HG03521 (cell line): ENCODE data around the gene UBA1.

Experiments used
- ATAC-seq: cut with Tn5 transposase; IDR thresholded peaks from one replicate; pipeline ENCODE4 v1.9.1; 2021; ENCODE audit warnings: mild to moderate bottlenecking, moderate library complexity; ENCODE audit not compliant: unreplicated experiment

The UBA1 gene

DNA sequence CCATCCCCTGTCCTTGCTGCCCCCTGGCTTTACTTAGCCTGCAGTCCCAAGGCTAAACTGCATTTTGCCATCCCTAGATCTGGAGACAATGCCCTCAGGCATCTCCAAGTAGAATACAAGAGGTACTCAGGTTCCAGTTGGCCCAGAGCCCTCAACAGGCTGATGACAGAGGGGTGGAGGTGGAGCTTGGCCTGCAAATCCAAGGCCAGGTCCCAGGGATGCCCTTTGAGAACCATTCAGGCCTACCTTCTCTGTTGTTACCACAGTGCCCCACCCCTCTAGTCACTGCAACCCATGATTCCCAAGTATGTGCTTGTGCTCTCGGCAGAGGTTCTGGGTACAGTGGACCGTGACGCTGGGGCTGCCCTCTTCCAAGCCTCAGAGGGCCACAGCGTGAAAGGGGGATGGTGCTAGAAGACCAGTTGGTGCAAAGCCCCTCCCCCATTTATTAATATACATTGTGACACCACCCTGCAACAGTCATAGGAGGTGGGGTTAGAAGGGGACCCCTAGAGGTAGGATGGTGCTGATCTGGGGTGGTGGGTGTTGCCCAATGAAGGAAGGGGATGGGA is 6.4 kb upstream of the UBA1 start:
- ATAC-seq, result no peak

- no peak for ATAC-seq
Measured at GRCh38 chrX:47189906-47190305, 3.7 kb upstream of the UBA1 start.

DNA sequence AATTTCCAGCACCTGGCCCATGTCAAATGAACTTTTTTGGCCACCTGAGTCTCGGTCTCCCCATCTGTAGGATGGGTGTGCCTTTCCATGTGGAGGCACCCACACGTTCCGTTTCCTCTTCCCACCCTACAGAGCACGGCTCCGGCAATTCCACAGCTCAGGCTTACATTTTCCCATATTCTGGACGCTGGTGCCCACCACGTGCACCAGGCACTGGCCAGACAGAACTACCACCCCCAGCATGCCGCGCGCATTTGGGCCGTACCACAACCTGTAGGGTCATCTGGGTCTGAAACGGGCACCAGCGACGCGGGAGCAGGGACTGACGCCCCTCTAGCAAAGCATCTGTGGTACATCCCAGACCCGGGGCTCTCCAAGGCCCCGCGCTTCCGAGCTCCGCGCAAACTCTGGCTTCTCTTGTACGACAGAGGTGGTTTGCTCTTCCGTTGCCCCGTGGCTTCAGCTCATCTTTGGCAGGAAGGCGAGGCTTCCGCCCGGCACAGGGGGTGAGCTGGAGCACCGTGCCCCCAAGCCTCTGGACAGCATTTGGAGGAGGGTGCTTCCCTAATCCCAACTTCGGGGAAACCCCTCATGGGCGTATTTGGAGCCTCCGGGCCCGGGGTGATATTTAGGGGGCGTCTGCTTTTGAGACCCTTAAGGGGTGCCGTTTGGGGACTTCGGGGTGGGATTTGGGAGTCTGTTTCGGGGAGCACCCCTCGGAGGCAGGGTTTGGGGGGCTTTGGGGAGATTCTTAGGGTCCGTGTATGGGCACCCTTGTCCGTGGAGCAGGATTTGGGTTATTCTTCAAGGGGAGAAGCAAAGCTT is 3.0 kb upstream of the UBA1 start:
- ATAC-seq, result peak; percentile 65

DNA sequence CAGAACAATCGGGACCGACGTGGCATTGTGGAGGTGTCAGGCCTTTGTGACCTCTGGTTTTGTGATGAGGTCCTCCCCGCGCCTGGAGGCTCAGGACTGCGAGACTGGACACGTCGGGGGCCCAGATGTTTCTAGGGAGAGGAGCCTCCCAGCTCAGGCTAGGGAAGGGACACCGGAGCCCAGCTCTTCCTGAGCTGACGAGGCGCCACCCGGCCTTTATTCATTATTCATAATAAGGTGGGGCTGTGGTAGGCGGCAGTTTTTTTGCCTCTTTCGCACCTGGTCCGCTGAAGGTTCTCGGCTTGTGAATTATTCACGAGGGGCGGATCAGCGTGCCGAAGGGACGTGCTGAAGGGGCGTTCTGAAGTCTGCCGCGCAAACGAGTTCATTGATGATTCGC is 2.3 kb upstream of the UBA1 start:
- no peak for ATAC-seq

- no peak for ATAC-seq
Measured at GRCh38 chrX:47191806-47192401, 1.7 kb upstream of the UBA1 start.

DNA sequence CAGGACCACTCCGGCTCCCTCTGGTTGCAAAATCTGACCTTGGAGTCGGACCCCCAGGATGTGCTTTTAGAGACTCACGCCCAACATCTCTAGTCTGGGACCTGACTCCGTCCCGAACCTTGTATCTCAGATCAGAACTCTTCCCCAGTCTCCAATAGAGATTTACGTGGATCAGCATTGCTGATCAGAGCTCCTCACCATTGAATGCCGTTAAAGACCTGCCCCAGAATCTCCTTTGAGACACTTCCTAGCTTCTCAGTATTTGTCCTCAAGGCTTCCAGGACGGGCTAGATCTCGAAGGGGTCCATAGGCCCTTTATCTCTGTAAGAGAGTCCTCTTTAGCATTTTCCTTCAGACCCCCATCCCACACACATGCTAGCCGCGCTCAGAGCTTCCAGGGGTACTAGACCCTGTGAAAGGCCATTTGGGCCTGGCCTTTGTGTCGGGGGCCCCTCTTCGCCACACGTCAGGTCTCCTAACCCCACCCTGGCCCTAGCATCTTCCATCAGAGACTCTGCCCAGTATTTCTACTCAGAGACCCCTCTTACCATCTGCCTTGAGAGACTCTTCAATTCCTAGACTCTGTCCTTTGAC is 662 bp downstream of the UBA1 start:
- ATAC-seq, result no peak

DNA sequence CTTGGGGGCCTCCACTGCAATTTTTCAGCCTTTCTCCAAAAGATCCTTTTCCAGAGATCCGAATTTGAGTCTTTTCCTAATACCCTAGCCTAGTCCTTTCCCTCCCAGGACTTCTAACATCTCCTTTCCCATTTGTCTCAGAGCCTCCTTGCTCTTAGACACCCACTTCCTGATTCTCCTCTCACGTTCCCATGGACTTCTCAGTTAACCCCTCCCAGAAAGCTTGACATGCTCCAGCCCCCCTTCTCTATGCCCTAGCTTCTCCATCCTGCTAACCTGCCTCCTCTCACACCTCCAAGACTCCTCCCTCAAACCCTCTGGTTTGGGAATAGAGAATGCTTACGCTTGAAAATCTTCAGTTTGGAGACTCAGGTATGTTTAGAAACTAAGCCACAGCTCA is 2.5 kb downstream of the UBA1 start:
- no peak for ATAC-seq

- no peak for ATAC-seq
Measured at GRCh38 chrX:47197526-47197925, 3.9 kb downstream of the UBA1 start.

GRCh38 chrX:47198026-47198686 is 4.5 kb downstream of the UBA1 start:
- no peak for ATAC-seq

- ATAC-seq, result no peak
Measured at GRCh38 chrX:47198687-47199080, 5.1 kb downstream of the UBA1 start.

- no peak for ATAC-seq
Measured at GRCh38 chrX:47199286-47199685, 5.7 kb downstream of the UBA1 start.

DNA sequence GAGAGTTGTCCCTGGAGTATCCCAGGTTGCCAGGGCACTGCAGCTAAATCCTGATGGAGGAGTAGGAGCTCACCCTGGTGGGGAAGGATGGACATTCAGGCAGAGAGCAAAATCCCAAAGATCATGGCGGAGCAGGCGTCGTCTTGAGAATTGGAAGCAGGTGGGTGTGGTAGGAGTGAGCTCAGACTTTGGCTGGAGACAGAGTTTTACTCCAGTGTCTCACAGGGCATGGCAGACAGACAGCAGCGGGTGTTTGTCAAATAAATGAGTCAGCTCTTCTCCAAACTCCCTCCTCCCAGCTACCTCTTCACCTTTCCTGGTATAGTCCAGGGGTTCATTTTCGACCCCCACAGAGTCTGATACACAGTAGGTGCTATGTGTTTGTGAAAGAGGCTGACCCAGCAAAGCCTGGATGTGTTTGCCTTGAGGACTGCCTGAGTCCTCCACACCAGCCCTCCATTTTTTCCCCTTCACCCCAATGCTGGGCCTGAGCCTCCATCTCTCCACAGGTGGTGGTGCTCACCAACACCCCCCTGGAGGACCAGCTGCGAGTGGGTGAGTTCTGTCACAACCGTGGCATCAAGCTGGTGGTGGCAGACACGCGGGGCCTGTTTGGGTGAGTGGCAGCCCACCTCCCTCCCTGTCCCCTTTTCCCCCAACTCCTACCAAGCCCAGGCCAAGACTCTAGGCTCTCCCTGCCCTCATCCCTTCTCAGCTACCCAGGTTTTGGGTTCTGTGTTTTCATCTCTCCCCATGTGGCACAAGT is 6.9 kb downstream of the UBA1 start:
- ATAC-seq, result no peak

GRCh38 chrX:47201345-47201944 is 7.8 kb downstream of the UBA1 start:
- no peak for ATAC-seq

DNA sequence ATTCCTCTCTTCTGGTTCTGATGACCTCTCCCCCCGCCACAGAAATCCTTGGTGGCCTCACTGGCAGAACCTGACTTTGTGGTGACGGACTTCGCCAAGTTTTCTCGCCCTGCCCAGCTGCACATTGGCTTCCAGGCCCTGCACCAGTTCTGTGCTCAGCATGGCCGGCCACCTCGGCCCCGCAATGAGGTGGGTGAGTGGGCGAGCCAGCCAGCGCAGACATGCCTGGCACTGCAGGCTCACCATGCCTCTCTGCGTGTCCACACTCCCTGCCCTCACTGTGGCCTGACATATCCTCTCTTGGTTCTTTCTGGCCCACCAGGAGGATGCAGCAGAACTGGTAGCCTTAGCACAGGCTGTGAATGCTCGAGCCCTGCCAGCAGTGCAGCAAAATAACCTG is 8.7 kb downstream of the UBA1 start:
- no peak for ATAC-seq

DNA sequence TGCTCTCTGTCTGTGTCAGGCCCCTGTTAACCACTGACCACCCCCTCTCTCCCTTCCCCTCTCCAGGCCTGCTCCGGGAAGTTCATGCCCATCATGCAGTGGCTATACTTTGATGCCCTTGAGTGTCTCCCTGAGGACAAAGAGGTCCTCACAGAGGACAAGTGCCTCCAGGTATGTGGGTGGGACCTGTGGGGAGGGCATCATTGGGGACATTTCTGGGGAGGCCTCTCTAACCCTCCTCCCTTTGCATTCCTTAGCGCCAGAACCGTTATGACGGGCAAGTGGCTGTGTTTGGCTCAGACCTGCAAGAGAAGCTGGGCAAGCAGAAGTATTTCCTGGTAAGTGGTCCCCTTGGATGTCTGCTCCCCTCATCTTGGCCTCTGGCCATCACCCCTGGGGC is 9.2 kb downstream of the UBA1 start:
- ATAC-seq, result no peak

- ATAC-seq, result no peak
Measured at GRCh38 chrX:47204970-47205369, 11.3 kb downstream of the UBA1 start.

DNA sequence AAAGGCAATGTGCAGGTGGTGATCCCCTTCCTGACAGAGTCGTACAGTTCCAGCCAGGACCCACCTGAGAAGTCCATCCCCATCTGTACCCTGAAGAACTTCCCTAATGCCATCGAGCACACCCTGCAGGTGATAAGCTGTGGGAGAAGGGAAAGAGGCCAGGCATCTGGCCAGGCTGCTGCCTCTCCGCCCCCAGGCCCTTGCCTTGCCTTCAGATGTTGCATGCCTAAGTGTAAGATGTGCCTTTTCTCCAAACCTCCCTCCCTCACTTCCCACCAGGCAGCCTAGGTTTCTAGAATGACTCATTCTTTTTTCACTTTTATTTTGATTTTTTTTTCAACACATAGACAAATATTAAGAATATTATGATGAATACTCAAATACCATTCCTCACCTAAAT is 12.7 kb downstream of the UBA1 start:
- ATAC-seq, result no peak

DNA sequence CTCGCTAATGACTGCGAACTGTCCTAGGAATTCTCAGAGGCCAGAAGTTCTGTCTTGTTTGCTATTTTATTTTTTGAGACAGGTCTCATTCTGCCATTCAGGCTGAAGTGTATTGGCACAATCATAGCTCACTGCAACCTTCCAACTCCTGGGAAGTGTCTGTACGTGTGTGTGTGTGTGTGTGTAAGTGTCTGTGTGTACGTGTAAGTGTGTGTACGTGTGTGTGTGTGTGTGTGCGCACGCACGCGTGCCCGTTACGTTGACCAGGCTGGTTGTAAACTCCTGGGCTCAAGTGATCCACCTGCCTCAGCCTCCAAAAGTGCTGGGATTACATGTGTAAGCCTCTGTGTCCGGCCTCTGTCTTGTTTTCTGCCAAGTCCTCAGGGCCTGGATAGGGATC is 14.5 kb downstream of the UBA1 start:
- ATAC-seq, result no peak

- no peak for ATAC-seq
Measured at GRCh38 chrX:47209508-47210238, 16.0 kb downstream of the UBA1 start.
